IPS DF 4.7 (cell line): ENCODE measurements around the gene LTO1.

Experiments
- DNase-seq: peaks from one replicate; pipeline ENCODE4 v3.0.0-alpha.2; 2013; ENCODE audit warnings: low spot score; ENCODE audit errors: extremely low read depth

LTO1 gene

GRCh38 chr11:69682221-69682620 is 7.1 kb upstream of the LTO1 start:
- no peak for DNase-seq

GRCh38 chr11:69680688-69681087 is 5.5 kb upstream of the LTO1 start:
- DNase-seq: no peak

- no peak for DNase-seq
Measured at GRCh38 chr11:69677749-69678148, 2.6 kb upstream of the LTO1 start.

- DNase-seq: no peak
Measured at GRCh38 chr11:69674267-69674885, 777 bp downstream of the LTO1 start.

- DNase-seq: no peak
Measured at GRCh38 chr11:69671734-69672465, 3.3 kb downstream of the LTO1 start.

- peak; percentile 66 for DNase-seq
Measured at GRCh38 chr11:69670158-69670845, 4.9 kb downstream of the LTO1 start.

- DNase-seq: no peak
Measured at GRCh38 chr11:69669486-69669885, 5.7 kb downstream of the LTO1 start.

GRCh38 chr11:69667619-69668604 is 7.2 kb downstream of the LTO1 start:
- DNase-seq: no peak

GRCh38 chr11:69666752-69667536 is 8.2 kb downstream of the LTO1 start:
- no peak for DNase-seq

- DNase-seq: no peak
Measured at GRCh38 chr11:69666261-69666660, 8.9 kb downstream of the LTO1 start.

GRCh38 chr11:69665669-69666068 is 9.5 kb downstream of the LTO1 start:
- no peak for DNase-seq

GRCh38 chr11:69664901-69665300 is 10.3 kb downstream of the LTO1 start:
- no peak for DNase-seq

- no peak for DNase-seq
Measured at GRCh38 chr11:69664103-69664775, 10.9 kb downstream of the LTO1 start.

GRCh38 chr11:69663326-69663725 is 11.8 kb downstream of the LTO1 start:
- no peak for DNase-seq

GRCh38 chr11:69662806-69663205 is 12.3 kb downstream of the LTO1 start:
- DNase-seq: no peak

- DNase-seq: no peak
Measured at GRCh38 chr11:69662021-69662698, 13.0 kb downstream of the LTO1 start.

GRCh38 chr11:69661413-69661715 is 13.8 kb downstream of the LTO1 start:
- DNase-seq: no peak

- no peak for DNase-seq
Measured at GRCh38 chr11:69660001-69660500, 15.1 kb downstream of the LTO1 start.

- DNase-seq: no peak
Measured at GRCh38 chr11:69659591-69659990, 15.6 kb downstream of the LTO1 start.
